ENCODE results near the gene KIAA0586.

DNA sequence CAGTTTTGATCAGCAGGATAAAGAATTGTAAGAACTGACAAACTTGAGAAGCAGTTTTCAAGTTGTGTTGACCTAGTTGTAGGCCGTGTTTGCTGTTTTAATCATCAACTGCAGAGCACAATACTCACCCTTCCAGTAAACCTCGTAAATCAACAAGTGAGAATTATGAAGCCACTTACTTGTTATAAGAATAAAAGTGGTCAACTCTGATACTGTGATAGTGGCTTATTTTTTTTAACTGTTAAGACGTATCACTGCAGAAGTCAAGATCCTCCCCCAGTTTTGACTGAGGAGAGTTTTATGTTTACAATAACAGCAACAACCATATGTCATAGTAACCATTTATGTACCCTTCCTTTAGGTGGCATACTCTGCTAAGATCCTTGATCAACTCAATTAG is 109.5 kb downstream of the KIAA0586 start:
- TF ChIP-seq ZFX (IDR thresholded peaks at IDR 0.05), result no peak
- no peak for TF ChIP-seq CEBPB (IDR thresholded peaks at IDR 0.05; ENCODE audit: low read depth)
- TF ChIP-seq, protein P1, sequence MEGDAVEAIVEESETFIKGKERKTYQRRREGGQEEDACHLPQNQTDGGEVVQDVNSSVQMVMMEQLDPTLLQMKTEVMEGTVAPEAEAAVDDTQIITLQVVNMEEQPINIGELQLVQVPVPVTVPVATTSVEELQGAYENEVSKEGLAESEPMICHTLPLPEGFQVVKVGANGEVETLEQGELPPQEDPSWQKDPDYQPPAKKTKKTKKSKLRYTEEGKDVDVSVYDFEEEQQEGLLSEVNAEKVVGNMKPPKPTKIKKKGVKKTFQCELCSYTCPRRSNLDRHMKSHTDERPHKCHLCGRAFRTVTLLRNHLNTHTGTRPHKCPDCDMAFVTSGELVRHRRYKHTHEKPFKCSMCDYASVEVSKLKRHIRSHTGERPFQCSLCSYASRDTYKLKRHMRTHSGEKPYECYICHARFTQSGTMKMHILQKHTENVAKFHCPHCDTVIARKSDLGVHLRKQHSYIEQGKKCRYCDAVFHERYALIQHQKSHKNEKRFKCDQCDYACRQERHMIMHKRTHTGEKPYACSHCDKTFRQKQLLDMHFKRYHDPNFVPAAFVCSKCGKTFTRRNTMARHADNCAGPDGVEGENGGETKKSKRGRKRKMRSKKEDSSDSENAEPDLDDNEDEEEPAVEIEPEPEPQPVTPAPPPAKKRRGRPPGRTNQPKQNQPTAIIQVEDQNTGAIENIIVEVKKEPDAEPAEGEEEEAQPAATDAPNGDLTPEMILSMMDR (IDR thresholded peaks at IDR 0.05 in 2 of 3, conservative IDR thresholded peaks at IDR 0.05 in 1 of 3; ENCODE audit: borderline replicate concordance in 1 of 3, insufficient read depth in 1 of 3, low read depth in 2 of 3, low read length in 2 of 3), result no peak
- TF ChIP-seq TCF7L2 (IDR thresholded peaks at IDR 0.05; ENCODE audit: borderline replicate concordance, extremely low read depth, insufficient read depth, insufficient read length), result no peak
- TF ChIP-seq RAD21 (IDR thresholded peaks at IDR 0.05; ENCODE audit: low read depth), result no peak
- no peak for TF ChIP-seq POLR2A (IDR thresholded peaks at IDR 0.05; ENCODE audit: borderline replicate concordance, extremely low read depth, insufficient read depth, insufficient read length)
- TF ChIP-seq REST (IDR thresholded peaks at IDR 0.05; ENCODE audit: low read depth), result no peak
- TF ChIP-seq ZNF274 (IDR thresholded peaks at IDR 0.05; ENCODE audit: low read depth, low read length), result no peak
- no peak for TF ChIP-seq SP1 (IDR thresholded peaks at IDR 0.05; ENCODE audit: low read depth)
- no peak for TF ChIP-seq EZH2phosphoT487 (IDR thresholded peaks at IDR 0.05; ENCODE audit: borderline replicate concordance)
- TF ChIP-seq FOSL1 (IDR thresholded peaks at IDR 0.05; ENCODE audit: low read depth), result no peak

All from HCT116 (cell line).